ENCODE data around the gene PIM2.
A peak's percentile ranks its signal among the peaks of the same experiment; 100 is the strongest.

The PIM2 gene

DNA sequence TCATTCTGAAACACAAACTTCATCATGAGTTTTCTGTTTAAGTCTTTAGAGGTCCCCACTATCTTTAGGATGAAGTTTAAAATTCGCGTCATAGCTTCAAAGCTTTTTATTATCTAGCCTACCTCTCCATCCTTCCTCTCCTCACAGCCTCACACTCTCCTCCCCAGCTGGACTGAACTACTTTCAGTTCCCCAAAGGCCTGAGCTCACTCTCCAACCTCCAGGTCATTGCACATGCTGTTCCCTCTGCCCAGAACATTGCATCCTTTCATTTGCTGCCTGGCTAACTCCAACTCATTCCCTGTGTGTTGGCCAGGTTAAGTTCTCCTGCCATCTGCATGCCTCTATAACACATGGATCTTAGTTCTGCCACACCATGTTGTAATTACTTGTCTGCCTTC is 41.5 kb upstream of the PIM2 start:
- H3K4me3 ChIP-seq (ENCODE audit: low read depth, low read length), result no peak overlapping the region
- DNase-seq (ENCODE audit: low read depth), result no peak
- no peak for TF ChIP-seq MYC (IDR thresholded peaks at IDR 0.05; ENCODE audit: low read depth, low read length)
- TF ChIP-seq CTCF (IDR thresholded peaks at IDR 0.05; ENCODE audit: low read depth, low read length), result no peak
- no peak for TF ChIP-seq POLR2A (IDR thresholded peaks at IDR 0.05; ENCODE audit: extremely low read depth, insufficient read length)
- TF ChIP-seq, protein P1, sequence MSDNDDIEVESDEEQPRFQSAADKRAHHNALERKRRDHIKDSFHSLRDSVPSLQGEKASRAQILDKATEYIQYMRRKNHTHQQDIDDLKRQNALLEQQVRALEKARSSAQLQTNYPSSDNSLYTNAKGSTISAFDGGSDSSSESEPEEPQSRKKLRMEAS (IDR thresholded peaks at IDR 0.05; ENCODE audit: low read depth, low read length), result no peak

GRCh38 chrX:48958635-48959094 is 39.8 kb upstream of the PIM2 start:
- peak; percentile 36 for DNase-seq (ENCODE audit: low read depth)
- H3K4me3 ChIP-seq (ENCODE audit: low read depth, low read length), result peak overlapping the region; percentile 68
- no peak for TF ChIP-seq MYC (IDR thresholded peaks at IDR 0.05; ENCODE audit: low read depth, low read length)
- TF ChIP-seq POLR2A (IDR thresholded peaks at IDR 0.05; ENCODE audit: extremely low read depth, insufficient read length), result no peak
- TF ChIP-seq, protein P1 (IDR thresholded peaks at IDR 0.05; ENCODE audit: low read depth, low read length), result no peak
- TF ChIP-seq CTCF (IDR thresholded peaks at IDR 0.05; ENCODE audit: low read depth, low read length), result no peak

DNA sequence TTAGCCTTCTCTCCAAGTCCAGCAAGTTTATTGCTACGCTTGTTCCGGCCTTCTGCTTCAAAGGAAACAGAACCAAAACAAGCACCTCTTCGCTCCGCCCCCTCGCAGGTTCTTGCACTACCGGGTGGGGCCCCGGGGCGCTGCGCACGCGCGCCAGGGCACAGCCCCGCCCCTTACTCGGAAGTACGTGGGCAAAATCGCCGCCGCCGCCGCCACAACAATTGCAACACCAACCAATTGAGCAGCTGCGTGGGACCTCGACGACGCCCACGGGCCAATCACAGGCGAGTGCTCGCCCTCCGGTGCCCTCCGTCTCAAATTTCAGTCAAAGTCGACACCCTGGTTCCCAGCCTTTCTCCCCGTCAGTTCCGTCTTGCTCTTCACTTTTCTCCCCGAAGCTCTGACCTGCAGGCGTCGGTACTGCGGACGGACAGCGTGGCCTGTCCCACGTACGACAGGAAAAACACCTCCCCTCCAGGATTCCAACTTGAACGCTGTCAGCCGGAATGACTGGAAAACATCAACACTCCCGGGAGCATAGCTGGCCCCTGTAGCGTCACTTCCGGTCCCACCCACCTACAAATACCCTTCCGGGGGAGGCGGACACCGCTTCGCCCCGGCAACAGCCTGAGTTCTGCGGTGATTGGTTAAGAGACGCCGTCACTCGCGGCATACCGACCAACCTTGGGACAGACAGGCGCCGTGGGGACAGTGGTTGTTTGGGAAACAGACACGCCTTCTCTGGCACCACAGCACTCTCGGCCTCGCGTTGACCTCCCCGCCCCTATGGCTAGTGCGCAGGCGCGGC is 39.2 kb upstream of the PIM2 start:
- DNase-seq (ENCODE audit: low read depth), result peak; percentile 97
- peak overlapping the region; percentile 72 for H3K4me3 ChIP-seq (ENCODE audit: low read depth, low read length)
- TF ChIP-seq MYC (IDR thresholded peaks at IDR 0.05; ENCODE audit: low read depth, low read length) (0 out of 2 replicates have a peak, but pooled peaks have one; percentile 28), POLR2A (IDR thresholded peaks at IDR 0.05; ENCODE audit: extremely low read depth, insufficient read length) (peak; percentile 26)
- TF ChIP-seq, protein P1 (IDR thresholded peaks at IDR 0.05; ENCODE audit: low read depth, low read length), result no peak

DNA sequence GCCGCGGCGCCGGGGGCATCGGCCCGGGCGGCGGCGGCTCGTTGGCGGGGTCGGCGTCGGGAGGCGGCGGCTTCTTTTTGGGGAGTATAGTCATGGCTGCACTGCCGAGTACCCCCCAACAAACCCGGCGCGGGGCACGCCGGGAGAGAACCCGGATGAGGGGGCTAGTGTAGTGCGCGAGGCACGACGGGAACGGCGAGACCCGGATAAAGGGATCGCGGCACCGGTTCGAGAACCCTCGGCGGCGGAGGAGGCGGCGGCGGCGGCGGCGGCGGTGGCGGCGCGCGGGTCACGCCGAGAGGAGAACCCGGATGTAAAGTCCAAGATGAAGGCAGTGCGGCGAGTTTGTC is 38.6 kb upstream of the PIM2 start, which contains the start of gene OTUD5:
TSS of gene OTUD5 (minus strand) at position 131 of the 350 bp plus-strand sequence. CDS start at position 94, 37 bp downstream.
- no peak for TF ChIP-seq POLR2A (IDR thresholded peaks at IDR 0.05; ENCODE audit: extremely low read depth, insufficient read length)
- H3K4me3 ChIP-seq (ENCODE audit: low read depth, low read length), result peak within 1 kb of the TSS; percentile 82
- DNase-seq (ENCODE audit: low read depth), result peak; percentile 78

- H3K4me3 ChIP-seq (ENCODE audit: low read depth, low read length), result peak overlapping the region; percentile 82
- TF ChIP-seq, protein P1 (IDR thresholded peaks at IDR 0.05; ENCODE audit: low read depth, low read length), result no peak
- TF ChIP-seq POLR2A (IDR thresholded peaks at IDR 0.05; ENCODE audit: extremely low read depth, insufficient read length), result no peak
- TF ChIP-seq MYC (IDR thresholded peaks at IDR 0.05; ENCODE audit: low read depth, low read length), result no peak
- TF ChIP-seq CTCF (IDR thresholded peaks at IDR 0.05; ENCODE audit: low read depth, low read length), result no peak
- DNase-seq (ENCODE audit: low read depth), result peak; percentile 39
These were observed 38.0 kb upstream of the PIM2 start for GRCh38 chrX:48956728-48957414.

GRCh38 chrX:48948589-48948988 is 29.8 kb upstream of the PIM2 start:
- TF ChIP-seq POLR2A (IDR thresholded peaks at IDR 0.05; ENCODE audit: extremely low read depth, insufficient read length) (no peak), CTCF (IDR thresholded peaks at IDR 0.05; ENCODE audit: low read depth, low read length) (no peak), MYC (IDR thresholded peaks at IDR 0.05; ENCODE audit: low read depth, low read length) (no peak)
- TF ChIP-seq, protein P1 (IDR thresholded peaks at IDR 0.05; ENCODE audit: low read depth, low read length), result no peak
- DNase-seq (ENCODE audit: low read depth), result no peak
- H3K4me3 ChIP-seq (ENCODE audit: low read depth, low read length), result no peak overlapping the region
